Epidermal melanocyte (primary cell): ENCODE measurements around the gene TMEM198.
A peak's percentile ranks its signal among the peaks of the same experiment; 100 is the strongest.

ENCODE experiments used
- DNase-seq: peaks from one replicate; pipeline ENCODE4 v3.0.0; 2011; ENCODE audit warnings: low spot score; ENCODE audit not compliant: insufficient read length

The TMEM198 gene

GRCh38 chr2:219544567-219544966, 739 bp downstream of the TMEM198 start:
- DNase-seq, result no peak

- DNase-seq, result no peak
Observed at GRCh38 chr2:219545295-219545942, 1.6 kb downstream of the TMEM198 start.

DNA sequence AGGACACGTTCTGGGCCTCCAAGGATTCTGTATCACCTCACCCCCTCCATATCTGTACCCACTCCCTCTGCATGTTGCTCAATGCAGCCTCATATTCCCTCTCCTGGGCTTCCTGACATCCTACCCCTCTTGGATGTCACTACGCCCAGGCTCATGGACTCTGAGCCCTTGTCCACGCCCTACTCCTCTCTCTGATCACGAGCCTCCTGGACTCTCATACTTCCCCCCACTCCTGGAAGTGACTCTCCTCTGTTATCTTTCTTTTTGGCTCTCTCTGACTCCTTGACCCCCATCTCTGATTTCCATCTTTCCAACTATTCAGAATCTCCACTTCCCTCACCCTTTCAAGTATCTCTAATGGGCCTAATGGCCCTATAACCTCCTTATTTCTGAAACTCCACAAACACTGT, 2.1 kb downstream of the TMEM198 start:
- no peak for DNase-seq

DNA sequence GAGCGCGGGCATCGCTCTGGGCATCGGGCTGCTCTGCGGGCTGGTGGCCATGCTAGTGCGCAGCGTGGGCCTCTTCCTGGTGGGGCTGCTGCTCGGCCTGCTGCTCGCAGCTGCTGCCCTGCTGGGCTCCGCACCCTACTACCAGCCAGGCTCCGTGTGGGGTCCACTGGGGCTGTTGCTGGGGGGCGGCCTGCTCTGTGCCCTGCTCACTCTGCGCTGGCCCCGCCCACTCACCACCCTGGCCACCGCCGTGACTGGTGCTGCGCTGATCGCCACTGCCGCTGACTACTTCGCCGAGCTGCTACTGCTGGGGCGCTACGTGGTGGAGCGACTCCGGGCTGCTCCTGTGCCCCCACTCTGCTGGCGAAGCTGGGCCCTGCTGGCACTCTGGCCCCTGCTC, 3.8 kb downstream of the TMEM198 start:
- no peak for DNase-seq

DNA sequence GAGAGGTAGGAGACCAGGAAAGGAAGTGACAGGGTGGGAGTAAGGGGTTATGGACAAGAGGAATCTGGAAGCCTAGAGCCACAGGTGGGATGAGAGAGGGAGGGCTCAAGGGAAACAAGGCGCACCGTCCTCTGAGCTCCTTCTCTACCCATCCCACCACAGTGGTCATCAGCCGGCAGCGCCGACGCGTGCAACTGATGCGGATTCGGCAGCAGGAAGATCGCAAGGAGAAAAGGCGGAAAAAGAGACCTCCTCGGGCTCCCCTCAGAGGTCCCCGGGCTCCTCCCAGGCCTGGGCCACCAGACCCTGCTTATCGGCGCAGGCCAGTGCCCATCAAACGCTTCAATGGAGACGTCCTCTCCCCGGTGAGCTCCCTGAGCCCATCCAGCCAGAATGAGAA, 5.2 kb downstream of the TMEM198 start:
- no peak for DNase-seq

GRCh38 chr2:219549619-219550018, 5.8 kb downstream of the TMEM198 start:
- no peak for DNase-seq

DNA sequence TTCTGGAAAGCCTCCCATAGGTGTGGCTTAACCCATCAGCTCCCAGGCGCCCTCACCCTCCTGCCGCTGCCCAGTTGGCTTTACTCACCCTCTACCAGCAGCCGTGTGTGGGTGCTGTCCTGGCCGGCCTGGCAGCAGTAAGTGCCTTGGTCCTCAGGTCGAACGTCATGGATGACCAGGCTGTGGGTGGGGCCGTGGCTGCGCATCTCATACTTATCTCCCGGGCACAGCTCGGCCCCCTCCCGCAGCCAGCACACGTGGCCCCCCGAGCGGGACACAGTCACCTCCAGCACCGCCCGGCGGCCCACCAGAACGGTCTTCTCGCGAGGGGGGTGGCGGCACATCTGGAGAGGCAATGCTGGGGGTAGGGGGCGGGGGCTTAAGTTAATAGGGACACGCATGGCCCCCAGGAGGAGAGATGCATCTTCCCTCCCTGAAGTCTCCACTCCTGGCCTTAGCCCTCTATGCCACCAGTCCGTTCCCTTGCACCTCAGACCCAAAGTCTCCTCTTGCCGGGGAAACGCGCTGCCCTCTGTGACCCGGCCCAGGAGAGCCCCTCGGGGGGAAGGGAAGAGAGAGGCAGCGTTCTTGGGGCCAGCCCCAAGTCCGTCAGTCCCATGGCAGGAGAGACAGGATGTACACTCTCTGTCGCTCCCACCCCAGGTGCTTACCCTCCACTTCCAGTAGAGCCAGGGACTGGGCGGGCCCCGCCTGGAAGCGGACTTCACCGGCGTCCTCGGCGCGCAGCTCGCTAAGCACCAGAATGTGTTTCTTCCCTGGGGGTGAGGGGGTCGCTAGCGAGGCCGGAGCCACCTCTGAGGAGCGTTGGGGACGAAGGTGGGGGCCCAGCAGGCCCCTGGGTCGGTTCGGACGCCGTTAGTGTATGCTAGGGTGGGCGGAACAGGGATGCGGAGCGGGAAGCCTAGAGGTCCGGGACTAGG, 7.9 kb downstream of the TMEM198 start:
- no peak for DNase-seq

DNA sequence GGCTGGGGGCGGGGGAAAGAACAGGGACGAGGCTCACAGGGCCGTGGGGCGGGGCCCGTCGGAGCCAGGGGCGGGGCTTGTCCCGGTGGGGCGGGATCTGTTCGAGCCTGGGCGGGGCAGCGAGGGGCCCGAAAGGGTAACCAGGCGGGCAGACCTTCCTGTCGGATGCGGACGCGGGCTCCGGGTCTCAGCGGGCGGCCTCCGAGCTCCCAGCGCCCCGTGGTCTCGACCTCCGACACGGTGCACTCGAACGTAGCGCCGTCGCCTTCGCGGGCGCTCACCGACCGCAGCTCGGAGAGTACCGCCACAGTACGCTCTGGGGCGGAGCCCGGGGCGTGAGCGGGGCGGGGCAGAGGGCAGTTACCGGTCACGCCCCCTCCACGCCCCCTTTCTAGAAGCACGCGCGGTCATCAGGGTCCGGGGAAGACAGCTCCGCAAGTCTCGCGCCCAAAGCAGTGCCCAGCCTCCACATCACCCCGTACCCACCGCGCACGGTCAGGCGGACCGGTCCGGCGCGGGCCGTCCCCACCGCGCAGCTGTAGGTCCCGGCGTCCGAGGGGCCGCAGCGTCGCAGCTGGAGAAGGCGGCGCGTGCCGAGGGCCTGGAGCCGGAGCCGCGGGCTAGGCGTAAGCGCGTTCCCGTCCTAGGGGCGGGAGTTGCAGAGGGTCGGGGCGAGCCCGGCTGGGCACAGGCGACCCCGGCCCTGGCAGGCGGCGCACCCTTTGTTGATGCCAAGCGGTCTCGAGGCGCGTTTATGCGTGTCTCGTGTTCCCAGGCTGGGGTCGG, 8.7 kb downstream of the TMEM198 start:
- DNase-seq, result peak; percentile 96

- no peak for DNase-seq
Observed at GRCh38 chr2:219553168-219553417, 9.3 kb downstream of the TMEM198 start.

DNA sequence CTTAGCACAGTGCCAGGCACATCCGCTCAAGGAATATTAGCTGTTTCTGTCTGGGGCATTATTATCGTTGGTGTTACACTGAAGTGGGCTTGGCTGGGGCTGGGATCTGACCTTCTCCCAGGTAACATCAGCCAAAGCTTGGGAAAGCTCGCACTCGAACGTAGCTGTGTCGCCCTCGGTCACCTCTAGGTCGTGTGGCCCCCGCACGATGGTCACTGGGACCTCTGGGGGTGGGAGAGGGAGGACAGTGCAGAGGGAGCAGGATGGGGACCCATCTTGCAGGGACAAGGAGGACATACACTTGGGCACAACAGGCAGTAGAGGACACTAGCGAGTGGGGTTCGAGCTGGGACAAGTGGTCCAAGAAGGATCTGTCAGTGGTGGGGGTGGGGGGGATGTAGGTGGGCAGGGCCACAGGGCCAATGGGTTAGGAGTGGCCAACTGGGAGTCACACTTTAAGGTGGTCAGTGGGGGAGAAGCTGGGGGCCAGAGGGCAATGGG, 9.7 kb downstream of the TMEM198 start:
- no peak for DNase-seq

- DNase-seq, result no peak
Observed at GRCh38 chr2:219554350-219554749, 10.5 kb downstream of the TMEM198 start.

DNA sequence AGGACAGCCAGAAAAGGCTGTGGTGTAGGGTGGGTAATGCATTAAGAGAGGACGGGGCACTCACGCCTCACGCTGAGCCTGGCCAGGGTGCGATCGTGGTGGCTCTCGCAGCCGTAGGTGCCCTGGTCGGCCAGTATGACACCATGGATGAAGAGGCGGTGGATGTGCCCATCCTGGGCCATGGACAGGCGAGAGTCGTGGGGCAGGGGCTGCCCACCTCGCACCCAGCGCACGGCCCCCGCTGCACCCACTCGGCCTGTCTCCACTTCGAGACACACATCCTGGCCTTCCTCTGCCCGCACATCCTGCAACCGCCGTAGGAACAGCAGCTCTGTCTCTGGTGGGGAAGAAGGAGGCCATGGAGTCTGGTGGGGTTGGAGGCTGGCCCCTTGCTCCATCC, 12.1 kb downstream of the TMEM198 start:
- DNase-seq, result no peak

DNA sequence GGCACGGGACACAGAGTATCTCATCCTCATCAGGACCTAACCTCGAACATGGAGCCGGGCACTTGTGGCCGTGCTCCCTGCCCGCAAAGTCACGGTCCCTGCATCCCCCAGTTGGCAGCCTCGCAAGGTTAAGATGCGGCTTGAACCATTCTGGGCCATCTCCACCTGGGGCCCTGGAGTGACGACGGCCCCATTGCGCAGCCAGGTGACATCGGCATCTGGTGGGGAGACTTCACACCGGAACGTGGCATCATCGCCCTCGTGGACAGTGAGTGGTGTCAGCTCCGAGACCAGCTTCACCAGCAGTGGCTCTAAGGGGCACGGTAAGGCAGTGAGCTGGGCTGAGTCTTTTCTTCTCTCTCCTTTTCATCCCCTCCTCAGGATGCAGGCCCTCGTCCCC, 12.6 kb downstream of the TMEM198 start:
- DNase-seq, result no peak

DNA sequence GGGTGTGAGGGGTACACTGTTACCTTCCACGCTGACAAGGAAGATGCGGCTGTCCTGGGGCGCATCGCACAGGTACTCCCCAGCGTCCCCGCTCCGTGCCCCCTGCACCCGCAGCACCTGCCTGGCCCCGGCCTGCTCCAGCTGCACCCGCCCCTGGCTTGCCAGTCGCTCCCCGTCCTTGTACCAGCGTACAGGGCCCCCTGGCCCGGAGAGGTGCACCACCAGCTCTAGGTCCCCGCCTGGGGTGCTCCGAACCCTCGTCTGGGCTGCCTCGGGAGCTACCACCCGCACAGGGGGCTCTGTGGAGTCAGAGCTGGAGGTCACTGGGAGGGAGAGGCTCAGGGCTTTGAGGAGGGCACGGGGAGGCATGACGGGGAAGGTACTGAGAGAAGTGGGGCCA, 13.5 kb downstream of the TMEM198 start:
- no peak for DNase-seq

DNA sequence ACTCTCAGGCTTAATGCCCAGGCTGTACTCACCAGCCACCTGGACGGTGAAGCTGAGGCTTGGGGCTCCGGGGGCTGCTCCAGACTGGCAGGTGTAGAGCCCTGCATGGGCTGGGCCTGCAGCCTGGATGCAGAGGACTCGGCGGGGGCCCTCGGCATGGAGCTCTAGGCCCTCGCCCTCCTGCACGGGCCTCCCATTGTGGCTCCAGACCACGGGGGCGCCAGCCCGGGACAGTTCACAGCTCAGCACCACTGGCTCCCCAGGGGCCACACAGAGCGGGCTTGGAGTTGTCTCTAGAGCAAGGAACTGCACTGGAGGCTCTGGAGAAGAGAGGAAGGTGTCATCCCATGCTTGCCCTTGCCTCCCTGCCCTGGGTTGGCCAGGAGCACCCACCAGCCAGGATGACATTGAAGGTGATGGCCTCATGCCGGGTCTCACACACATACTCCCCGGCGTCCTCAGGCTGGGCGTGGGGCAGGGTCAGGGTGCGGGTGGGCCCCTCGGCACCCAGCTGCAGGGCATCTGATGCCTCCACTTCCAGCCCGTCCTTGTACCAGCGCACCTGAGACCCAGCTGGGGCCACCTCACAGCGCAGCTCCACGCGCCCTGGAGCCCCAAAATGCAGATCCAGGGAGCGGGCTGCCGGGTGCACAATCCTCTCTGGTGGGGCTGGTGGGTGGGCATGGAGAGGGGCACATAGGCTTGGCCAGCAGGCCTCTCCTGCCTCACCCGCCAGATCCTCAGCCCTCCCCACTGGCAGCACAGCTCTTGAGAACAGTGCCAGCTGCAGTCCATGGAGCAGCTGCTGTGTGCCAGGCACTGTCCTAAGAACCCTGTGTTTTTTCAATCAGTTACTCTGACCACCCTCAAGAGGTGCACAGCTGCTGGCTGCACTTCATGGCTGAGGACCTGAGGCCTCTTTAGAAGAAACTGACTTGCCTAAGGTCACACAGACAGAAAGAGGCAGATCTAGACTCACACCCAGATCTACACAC, 14.3 kb downstream of the TMEM198 start:
- no peak for DNase-seq

DNA sequence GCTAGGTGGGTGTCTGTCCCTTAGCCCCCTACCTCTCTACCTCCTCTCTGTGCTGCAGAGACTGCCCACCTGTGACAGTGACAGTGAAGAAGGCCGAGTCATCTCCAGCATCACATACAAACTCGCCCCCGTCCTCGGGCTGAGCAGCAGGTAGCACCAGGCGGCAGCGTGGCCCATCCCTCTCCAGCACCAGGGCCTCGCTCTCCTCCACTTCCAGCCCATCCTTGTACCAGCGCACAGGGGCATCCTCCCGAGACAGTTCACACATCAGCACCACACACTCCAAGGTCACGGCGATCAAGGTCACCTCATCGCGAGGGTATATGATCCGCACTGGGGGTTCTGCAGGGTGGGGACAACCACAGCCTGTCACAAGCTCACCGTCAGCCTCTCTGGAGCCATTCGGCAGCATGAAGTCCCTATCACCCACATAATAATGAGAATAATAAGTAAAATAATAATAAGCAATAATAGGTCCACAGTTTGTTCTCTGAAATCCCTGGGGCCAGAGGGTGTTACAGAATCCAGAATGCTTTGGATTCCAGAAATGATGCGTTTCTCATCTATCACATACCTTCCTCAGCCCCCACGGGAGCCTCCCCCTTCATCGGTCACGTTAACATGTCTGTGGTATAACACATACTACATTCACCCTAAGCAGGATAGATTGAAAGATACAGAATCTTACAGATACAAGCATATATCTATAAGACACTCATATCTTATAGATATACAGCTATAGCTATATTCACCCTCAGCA, 15.5 kb downstream of the TMEM198 start:
- DNase-seq, result no peak

GRCh38 chr2:219560037-219560892, 16.4 kb downstream of the TMEM198 start:
- no peak for DNase-seq

- no peak for DNase-seq
Observed at GRCh38 chr2:219560893-219561178, 17.0 kb downstream of the TMEM198 start.
